HCT116 (cell line): ENCODE measurements around the gene ZBTB47.

ENCODE experiments used
- CEBPB ChIP-seq: IDR thresholded peaks from 2 replicates; pipeline ENCODE4 v1.6.1; 2012; ENCODE audit warnings: low read depth
- CTCF ChIP-seq, 3 experiments: fragments of 200-600 bp in 1 of 3; sonication (generic) in 1 of 3; IDR thresholded peaks in 2 of 3; conservative IDR thresholded peaks in 1 of 3; 2 replicates each; pipeline ENCODE4 v1.5.1; 2012 to 2017; ENCODE audit warnings: low read depth in 2 of 3, low read length in 2 of 3, antibody characterized with exemption in 1 of 3, borderline replicate concordance in 1 of 3, control low read depth in 1 of 3, mild to moderate bottlenecking in 1 of 3, mixed read lengths in 1 of 3, mixed run types in 1 of 3, moderate library complexity in 1 of 3; ENCODE audit not compliant: insufficient read depth in 1 of 3
- EGR1 ChIP-seq: IDR thresholded peaks from 2 replicates; pipeline ENCODE4 v1.6.1; 2012; ENCODE audit warnings: low read depth
- EZH2 ChIP-seq: fragments of 200-600 bp; sonication (generic); IDR thresholded peaks from 2 replicates; pipeline ENCODE4 v1.6.1; 2017; ENCODE audit warnings: antibody characterized with exemption, mixed run types
- EZH2phosphoT487 ChIP-seq: fragments of 200-600 bp; IDR thresholded peaks from 2 replicates; pipeline ENCODE4 v1.6.1; 2018; ENCODE audit warnings: antibody characterized with exemption, borderline replicate concordance
- POLR2A ChIP-seq: IDR thresholded peaks from 2 replicates; pipeline ENCODE4 v1.7.0; 2011; ENCODE audit warnings: borderline replicate concordance; ENCODE audit not compliant: insufficient read depth, insufficient read length; ENCODE audit errors: extremely low read depth
- POLR2AphosphoS5 ChIP-seq: IDR thresholded peaks from 2 replicates; pipeline ENCODE4 v1.6.1; 2011; ENCODE audit warnings: mild to moderate bottlenecking, low read depth, low read length, moderate library complexity
- SP1 ChIP-seq: IDR thresholded peaks from 2 replicates; pipeline ENCODE4 v1.6.1; 2012; ENCODE audit warnings: low read depth
- SRF ChIP-seq: IDR thresholded peaks from 2 replicates; pipeline ENCODE4 v1.6.1; 2012; ENCODE audit warnings: low read depth
- YY1 ChIP-seq: IDR thresholded peaks from 2 replicates; pipeline ENCODE4 v1.6.1; 2011; ENCODE audit warnings: low read length, low read depth, moderate library complexity, mild to moderate bottlenecking; ENCODE audit not compliant: insufficient replicate concordance; ENCODE audit errors: extremely low read depth
- ZNF274 ChIP-seq: fragments of 200-500 bp; sonication (Bioruptor generic); IDR thresholded peaks from 2 replicates; pipeline ENCODE4 v1.6.1; 2014; ENCODE audit warnings: mild to moderate bottlenecking, low read depth, low read length, inconsistent platforms
- TF ChIP-seq, protein P1 (sequence below): IDR thresholded peaks from 2 replicates; pipeline ENCODE4 v1.6.1; 2012; ENCODE audit warnings: low read depth

GRCh38 chr3:42701371-42702065 is 48.0 kb downstream of the ZBTB47 start:
- TF ChIP-seq, protein P1, sequence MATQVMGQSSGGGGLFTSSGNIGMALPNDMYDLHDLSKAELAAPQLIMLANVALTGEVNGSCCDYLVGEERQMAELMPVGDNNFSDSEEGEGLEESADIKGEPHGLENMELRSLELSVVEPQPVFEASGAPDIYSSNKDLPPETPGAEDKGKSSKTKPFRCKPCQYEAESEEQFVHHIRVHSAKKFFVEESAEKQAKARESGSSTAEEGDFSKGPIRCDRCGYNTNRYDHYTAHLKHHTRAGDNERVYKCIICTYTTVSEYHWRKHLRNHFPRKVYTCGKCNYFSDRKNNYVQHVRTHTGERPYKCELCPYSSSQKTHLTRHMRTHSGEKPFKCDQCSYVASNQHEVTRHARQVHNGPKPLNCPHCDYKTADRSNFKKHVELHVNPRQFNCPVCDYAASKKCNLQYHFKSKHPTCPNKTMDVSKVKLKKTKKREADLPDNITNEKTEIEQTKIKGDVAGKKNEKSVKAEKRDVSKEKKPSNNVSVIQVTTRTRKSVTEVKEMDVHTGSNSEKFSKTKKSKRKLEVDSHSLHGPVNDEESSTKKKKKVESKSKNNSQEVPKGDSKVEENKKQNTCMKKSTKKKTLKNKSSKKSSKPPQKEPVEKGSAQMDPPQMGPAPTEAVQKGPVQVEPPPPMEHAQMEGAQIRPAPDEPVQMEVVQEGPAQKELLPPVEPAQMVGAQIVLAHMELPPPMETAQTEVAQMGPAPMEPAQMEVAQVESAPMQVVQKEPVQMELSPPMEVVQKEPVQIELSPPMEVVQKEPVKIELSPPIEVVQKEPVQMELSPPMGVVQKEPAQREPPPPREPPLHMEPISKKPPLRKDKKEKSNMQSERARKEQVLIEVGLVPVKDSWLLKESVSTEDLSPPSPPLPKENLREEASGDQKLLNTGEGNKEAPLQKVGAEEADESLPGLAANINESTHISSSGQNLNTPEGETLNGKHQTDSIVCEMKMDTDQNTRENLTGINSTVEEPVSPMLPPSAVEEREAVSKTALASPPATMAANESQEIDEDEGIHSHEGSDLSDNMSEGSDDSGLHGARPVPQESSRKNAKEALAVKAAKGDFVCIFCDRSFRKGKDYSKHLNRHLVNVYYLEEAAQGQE: peak; percentile 97
- TF ChIP-seq SP1 (no peak), POLR2A (no peak), CTCF (IDR thresholded peaks at IDR 0.05 in 2 of 3, conservative IDR thresholded peaks at IDR 0.05 in 1 of 3; ENCODE audit: borderline replicate concordance in 1 of 3, insufficient read depth in 1 of 3, low read depth in 2 of 3, low read length in 2 of 3) (no peak), POLR2AphosphoS5 (no peak), CEBPB (no peak), YY1 (no peak), SRF (no peak), EZH2 (no peak), EGR1 (no peak), ZNF274 (no peak), EZH2phosphoT487 (no peak)
